Measurements from ENCODE around the gene SORBS1.

SORBS1 gene

GRCh38 chr10:95404864-95405263 lies 156.3 kb downstream of the SORBS1 start:
- no peak for DNase-seq

- no peak for DNase-seq
Measured at GRCh38 chr10:95404462-95404858, 156.7 kb downstream of the SORBS1 start.

- no peak for DNase-seq
Measured at GRCh38 chr10:95403700-95404461, 157.3 kb downstream of the SORBS1 start.

- no peak for DNase-seq
Measured at GRCh38 chr10:95401704-95402469, 159.3 kb downstream of the SORBS1 start.

DNA sequence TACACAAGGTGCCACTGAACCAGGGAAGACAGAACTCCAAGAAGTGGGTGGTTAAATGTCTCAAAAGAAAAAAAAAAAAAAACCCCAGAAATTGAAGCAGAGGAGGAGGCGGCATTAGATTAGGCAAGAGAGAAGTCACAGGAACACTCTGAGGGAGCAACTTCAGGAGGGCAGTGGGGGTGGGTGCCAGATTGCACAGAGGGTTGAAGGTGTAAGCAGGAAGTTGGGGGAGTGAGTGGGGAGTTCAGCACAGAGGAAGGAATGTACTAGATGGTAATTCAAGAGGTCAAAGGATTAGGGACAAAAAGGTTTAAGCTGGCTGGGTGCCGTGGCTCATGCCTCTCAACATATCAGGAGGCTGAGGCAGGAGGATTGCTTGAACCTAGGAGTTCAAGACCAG lies 160.4 kb downstream of the SORBS1 start:
- DNase-seq = no peak

DNA sequence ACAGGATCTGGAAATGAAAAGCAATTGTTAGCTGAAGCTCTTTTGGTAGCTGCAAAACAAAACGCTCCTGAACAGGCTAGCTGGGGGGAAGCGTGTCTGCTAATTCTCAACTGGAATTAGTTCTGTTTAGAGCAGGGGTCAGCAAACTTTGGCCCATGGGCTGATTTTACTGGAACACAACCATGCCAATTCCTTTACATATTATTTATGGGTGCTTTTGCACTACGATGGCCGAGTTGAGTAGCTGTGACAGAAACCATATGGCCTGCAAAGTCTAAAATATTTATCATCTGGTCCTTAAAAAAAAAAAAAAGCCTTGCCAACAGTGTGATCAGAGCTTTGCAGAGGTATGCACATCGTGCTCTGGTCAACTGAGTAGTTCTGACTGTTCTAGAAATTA lies 162.0 kb downstream of the SORBS1 start:
- no peak for DNase-seq

- DNase-seq = no peak
Measured at GRCh38 chr10:95397747-95398146, 163.4 kb downstream of the SORBS1 start.

DNA sequence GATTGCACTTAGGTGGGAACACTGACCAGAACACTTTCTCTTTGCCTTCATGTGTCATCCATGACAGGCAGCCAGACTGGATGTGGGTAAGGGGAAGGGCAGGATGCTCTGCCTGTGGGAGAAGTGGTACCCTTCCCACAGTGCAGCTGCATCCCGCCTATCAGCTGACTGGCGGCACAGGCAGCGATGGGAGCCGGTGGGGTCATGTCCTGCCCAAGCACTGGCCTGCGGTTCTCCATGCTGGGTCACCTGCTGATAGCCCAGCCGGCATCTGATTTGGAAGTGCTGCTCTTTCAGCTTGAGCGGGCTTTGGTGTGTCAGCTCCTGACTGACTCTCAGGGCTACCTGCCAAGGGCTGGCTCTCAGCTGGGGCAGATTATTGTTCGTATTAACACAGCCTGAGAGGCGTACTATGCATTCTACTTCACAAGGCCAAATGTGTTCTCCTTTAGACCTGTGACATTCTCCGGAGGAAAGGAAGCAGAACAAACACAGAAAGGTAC lies 165.2 kb downstream of the SORBS1 start:
- no peak for DNase-seq

GRCh38 chr10:95394161-95394880 lies 166.8 kb downstream of the SORBS1 start:
- DNase-seq = no peak

GRCh38 chr10:95392681-95393164 lies 168.4 kb downstream of the SORBS1 start:
- DNase-seq = no peak

DNA sequence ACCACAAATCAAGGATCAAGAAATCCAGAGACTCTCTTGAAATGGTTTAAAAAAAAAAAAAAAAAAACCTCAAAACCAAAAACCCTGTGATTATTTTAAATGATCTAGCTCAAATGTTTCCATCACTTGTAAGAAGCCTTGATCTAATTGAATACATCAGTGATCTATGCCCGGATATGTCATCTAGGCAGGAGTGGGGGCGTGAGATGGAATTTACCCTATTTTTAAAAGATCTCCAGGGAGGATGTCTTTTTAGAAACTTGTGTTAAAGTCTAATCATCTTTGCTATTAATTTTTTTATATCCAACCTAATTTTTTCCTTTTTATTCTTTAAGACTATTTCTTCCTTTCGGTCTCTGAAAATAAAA lies 169.0 kb downstream of the SORBS1 start:
- DNase-seq = no peak

GRCh38 chr10:95391581-95392216 lies 169.5 kb downstream of the SORBS1 start:
- no peak for DNase-seq

DNA sequence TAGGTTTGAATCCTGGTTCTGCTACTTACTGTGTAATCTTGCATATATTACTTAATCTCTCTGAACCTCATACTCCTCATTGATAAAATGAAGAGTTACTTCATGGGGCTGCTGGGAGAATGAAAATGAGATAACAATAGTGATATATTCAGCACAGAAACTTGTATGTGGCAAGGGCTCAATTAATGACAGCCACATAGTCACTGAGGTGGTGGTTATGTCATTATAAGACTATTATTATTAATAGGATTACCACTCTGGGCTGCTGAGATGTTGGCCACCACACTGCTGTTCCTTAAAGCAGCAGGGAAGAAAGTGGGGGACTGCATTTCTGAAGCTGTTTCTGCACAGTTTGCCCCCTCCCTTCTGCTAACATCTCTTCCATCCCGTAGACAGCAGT lies 170.0 kb downstream of the SORBS1 start:
- DNase-seq = no peak

DNA sequence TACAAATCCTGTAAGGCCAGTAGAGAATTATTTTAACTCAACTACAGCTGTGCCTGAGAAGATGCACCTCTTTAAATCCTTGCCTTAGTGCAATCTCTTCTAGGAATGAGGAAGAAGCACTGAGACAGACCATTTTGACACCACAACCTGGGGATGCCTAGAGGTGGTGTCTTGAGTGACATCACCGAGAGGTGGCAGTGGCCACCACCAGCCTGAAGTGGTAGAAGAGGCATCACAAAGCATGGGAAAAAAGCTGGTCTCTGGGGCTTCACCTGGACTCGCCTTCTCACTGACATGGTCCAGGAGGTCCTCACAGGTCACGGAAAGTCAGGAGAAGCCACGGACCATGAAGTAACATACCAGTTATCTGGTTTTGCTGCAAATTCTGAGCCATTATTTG lies 171.2 kb downstream of the SORBS1 start:
- DNase-seq = no peak

- no peak for DNase-seq
Measured at GRCh38 chr10:95389176-95389575, 172.0 kb downstream of the SORBS1 start.

DNA sequence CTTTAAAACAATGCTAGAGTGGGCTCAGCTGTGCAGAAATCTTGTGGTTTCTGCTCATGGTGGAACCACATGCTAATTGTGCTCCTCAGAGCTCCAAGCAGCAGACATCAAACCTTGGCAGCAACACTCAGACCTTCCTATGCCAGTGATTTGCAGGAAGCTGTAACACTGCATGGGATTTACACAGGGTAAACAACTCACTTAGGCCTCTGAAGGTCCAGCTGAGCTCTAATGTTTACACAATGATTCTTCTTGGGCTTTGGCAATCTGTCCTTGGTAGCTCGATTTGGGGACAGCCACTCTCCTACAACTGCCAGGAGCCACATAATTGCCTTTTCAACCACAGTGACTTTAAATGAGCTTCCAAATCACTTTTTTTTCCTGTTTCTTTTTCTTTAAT lies 172.6 kb downstream of the SORBS1 start:
- DNase-seq = no peak

DNA sequence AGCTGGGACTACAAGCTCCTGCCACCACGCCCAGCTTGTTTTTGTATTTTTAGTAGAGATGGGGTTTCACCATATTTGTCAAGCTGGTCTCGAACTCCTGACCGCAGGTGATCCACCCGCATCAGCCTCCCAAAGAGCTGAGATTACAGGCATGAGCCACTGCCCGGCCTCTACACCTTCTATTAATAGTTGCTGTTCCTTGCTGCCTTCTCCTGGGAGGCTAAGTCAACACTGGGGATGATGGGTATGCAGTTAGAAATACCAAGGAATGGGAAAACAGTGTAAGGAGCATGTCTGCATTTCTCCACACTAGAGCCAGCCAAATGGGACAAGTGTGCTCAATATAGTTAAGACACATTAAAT lies 173.1 kb downstream of the SORBS1 start:
- no peak for DNase-seq

GRCh38 chr10:95384011-95384704 lies 177.0 kb downstream of the SORBS1 start:
- no peak for DNase-seq

- DNase-seq = no peak
Measured at GRCh38 chr10:95382596-95382995, 178.6 kb downstream of the SORBS1 start.

DNA sequence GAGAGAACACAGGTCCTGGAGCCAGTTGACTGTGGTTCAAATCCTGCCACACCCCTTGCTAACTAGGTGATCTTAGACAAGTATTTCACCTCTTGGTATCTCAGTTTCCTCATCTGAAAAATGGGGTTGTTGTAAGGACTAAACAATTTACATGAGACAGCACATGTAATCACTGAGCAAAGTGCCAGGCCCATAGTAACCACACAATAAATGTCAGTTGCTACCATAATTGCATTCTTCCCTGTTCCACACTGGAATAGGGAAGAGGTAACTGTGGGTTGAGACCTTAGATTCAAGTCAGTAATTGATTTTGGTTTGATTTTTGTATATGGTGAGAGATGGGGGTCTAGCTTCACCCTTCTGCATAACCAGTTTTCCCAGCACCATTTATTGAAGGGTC lies 179.0 kb downstream of the SORBS1 start:
- no peak for DNase-seq

- no peak for DNase-seq
Measured at GRCh38 chr10:95377950-95378349, 183.2 kb downstream of the SORBS1 start.

DNA sequence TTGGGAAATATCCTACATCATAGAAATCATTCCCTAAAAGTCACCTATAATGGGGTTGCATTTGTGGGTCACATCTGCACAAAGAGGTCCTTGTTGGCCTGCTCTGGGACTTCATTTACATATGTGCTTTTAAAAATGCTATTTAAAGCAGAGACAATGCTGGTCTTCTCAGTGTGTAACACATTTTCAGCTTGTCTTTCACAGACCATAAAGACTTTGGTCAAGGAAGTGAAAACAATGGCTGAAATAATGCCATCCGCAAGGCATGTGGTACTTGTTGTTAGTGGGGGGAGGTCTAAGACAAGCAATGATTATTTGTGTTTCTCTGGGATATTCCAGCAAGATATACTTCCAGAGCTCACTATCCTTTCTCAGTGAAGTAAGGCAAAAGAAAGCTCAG lies 185.8 kb downstream of the SORBS1 start:
- no peak for DNase-seq

Data from NCI-H187 (cell line).